GM23248 (cell line): ENCODE measurements around the gene RBSN.

Source experiments
- EZH2 ChIP-seq: fragments of 200-600 bp; sonication (generic); IDR thresholded peaks from 2 replicates; pipeline ENCODE4 v1.6.1; 2018; ENCODE audit warnings: antibody characterized with exemption, mild to moderate bottlenecking; ENCODE audit not compliant: insufficient read depth, poor library complexity, severe bottlenecking
- EZH2phosphoT487 ChIP-seq: fragments of 200-600 bp; sonication (generic); IDR thresholded peaks from 2 replicates; pipeline ENCODE4 v1.6.1; 2018; ENCODE audit warnings: antibody characterized with exemption, moderate library complexity, mild to moderate bottlenecking, low read depth; ENCODE audit not compliant: insufficient read depth

DNA sequence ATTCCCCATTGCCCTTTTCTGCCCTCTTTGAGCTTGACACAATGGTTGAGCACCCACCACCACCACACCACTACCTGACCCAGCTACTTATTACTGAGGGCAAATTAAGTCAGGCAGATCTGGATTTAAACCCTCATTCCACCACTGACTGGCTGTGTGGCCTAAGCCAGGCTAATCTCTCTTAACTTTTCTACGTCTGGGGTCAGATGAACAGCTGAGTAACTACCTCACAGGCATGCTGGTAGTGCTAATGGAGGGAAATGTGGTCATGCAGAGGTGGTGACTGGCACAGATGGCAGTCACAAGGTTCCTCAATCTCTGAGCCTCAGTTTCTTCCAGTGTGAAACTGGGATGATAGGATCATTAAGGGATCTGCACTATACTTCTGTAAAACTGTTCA lies 29.5 kb downstream of the RBSN start:
- TF ChIP-seq EZH2 (no peak), EZH2phosphoT487 (no peak)
